NCI-H82 (cell line): ENCODE measurements around the gene NXN.
A peak's percentile ranks its signal among the peaks of the same experiment; 100 is the strongest.
"Not testable (repeated sequence)": the region's sequence is repeated elsewhere in the genome, so short reads cannot be mapped to it uniquely, and the experiment has no call there.

Source experiments
- DNase-seq: peaks from one replicate; lab custom pipeline; 2025; lab: John Stamatoyannopoulos, UW

The NXN gene

GRCh38 chr17:917941-918740 is 61.4 kb downstream of the NXN start:
- DNase-seq: no peak

GRCh38 chr17:917391-917811 is 62.2 kb downstream of the NXN start:
- DNase-seq: no peak

DNA sequence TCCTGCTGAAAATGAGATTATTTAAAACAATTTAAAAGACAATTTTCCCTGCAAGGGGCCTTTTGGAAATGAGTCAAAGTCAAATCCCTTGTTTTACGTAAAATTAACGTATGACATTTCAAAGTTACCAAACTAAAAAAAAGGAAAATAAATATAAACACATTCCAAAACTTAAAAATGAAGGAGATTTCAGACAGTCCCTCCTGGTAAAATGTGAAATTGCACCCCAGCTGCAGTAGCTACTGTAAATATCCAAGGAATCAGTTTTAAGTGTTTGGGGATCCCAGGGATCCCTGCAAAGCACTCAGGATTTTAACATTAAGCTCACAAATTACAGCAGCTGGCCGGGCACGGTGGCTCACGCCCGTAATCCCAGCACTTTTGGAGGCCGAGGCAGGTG is 63.3 kb downstream of the NXN start:
- DNase-seq: no peak

DNA sequence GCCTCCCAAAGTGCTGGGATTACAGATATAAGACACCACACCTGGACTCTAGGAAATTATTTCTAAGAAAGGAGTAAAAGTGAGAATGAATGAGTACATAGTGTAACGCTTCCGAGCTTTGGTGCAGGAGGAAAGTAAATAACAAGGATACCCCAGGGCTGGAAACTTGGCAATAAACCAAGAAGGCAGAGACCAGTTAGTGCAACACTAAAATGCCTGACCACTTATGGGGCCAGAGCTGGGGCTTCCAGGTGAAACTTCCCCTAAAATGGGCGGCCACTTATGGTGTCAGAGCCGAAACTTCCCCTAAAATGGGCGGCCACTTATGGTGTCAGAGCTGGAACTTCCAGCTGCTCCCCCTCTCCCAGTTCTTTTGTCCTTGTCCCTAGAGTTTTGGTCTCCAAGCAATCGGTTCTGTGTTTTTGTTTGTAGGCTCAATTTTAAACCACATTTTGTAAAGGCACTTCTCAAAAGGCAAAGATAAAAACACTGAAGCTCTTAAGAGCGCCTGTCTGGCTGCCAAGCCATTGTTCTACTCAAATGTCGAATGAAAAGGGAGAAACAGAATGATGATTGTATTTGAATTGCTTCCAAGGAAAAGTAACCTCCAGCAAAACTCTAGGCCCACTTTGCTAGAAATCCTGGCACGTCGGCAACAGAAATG is 63.9 kb downstream of the NXN start:
- no peak for DNase-seq

DNA sequence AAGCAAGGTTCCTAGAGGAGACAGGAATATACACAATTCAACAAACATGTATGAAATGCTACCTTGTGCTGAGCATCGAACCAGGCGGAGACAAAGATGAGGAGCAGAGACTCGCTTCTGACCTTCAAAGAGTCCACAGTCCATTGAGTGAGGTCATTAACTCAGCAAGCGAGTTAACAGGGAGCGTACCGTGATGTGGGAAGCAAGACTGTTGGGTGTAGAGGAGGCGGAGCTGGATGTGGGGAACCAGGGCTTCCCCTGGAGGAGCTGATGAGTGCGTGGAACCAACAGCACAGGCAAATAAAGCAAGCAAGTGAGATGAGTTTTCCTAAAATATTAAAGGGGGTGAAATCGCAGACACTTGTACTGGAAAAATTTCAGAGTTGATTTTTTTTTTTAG is 65.0 kb downstream of the NXN start:
- no peak for DNase-seq

DNA sequence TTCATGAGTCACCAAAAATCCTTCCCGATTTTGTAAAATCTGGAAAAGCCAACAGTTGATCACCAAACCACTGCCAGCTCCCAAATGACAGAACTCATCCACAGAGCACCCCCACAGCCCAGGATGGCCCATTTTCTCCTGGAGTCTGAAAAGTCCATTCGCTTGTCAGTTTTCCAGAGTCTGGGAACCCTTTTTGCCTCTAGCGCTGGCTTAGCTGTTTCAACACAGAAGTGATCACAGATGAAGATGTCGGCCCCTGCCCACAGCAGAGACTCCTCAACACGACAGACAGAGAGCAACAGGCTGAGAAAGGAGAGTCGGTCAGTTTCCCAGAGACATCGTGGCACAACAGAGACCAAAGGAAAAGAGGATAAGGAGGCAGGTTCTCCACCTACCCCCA is 66.4 kb downstream of the NXN start:
- DNase-seq: no peak

DNA sequence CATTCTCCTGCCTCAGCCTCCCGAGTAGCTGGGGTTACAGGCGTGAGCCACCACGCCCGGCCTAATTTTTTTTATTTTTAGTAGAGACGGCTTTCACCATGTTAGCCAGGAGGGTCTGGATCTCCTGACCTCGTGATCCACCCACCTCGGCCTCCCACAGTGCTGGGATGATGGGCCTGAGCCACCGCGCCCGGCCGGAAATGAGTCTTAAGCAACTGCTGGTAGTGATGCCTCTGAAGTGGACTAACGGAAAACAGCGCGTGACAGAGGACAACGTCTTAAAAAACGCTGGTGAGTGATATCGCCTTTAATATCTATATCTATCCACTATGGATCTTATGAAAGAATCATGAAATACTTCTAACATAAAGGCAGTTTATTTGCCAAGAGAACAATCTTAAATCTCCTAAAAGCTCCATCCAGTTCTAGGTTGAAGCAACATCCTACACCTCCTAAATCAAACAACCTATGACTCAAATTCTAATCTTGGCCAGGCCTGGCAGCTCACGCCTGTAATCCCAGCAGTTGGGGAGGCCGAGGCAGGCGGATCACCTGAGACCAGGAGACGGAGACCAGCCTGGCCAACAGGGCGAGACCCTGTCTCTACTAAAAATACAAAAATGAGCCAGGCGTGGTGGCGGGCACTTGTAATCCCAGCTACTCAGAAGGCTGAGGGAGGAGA is 69.8 kb downstream of the NXN start:
- DNase-seq: no peak

GRCh38 chr17:907725-908124 is 71.9 kb downstream of the NXN start:
- DNase-seq: no peak

GRCh38 chr17:905708-906107 is 73.9 kb downstream of the NXN start:
- not testable (repeated sequence) for DNase-seq

GRCh38 chr17:903691-904481 is 75.7 kb downstream of the NXN start:
- DNase-seq: no peak

- DNase-seq: no peak
Measured at GRCh38 chr17:902463-902862, 77.1 kb downstream of the NXN start.

GRCh38 chr17:901964-902363 is 77.6 kb downstream of the NXN start:
- no peak for DNase-seq

DNA sequence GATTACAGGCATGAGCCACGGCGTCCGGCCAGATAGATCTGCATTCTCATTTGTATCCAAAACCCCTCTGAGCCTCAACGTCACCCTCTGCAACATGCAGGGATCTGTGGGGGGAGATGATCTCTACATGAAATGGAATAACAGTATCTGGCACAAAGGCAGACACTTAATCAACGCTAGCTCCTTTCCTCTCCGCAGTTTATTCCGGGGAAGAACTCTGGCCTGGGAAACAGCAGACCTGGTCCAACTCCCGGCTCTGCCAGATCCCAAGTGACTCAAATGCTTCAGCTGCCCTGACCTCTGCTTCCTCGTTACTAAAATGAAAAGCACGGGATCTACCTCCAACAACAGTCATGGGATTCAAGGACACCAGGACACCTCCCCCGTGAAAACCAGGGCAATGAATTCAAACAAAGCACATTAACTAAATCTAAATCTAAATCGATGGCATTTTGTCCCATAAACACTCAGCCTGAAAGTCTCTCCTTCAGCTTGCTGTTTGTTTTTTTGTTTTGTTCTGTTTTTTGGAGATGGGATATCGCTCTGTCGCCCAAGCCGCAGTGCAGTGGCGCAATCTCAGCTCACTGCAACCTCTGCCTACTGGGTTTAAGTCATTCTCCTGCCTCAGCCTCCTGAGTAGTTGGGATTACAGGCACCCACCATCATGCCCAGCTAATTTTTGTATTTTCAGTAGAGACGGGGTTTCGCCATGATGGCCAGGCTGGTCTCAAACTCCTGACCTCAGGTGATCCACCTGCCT is 78.2 kb downstream of the NXN start:
- DNase-seq: no peak

DNA sequence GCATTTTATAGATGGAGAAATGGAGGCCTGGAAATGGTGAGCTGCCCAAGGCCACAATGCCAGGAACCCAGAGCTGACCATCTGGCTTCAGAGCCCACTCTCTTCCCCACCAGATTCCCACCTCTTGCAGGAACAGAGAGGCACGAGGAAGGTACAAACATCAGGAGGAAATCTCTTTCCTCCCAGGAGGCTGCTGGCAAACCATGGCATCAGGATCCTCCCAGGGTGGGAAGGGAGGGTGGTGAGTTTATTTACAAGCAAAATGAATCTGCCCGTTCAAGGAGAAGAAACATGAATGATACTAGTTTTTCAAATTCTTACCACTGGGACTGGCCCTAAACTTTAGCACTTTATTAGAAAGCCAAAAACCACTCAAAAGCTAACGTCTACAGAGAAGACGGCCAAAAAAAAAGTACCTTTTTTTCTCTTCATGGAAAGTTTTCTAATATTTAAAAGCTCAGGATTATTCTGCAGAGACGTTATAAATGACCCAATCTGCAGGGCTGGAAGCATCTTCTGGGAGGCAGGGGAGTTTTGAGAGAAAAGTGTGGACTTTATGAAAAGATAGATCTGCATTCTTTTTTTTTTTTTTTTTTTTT is 79.1 kb downstream of the NXN start:
- peak; percentile 24 for DNase-seq

DNA sequence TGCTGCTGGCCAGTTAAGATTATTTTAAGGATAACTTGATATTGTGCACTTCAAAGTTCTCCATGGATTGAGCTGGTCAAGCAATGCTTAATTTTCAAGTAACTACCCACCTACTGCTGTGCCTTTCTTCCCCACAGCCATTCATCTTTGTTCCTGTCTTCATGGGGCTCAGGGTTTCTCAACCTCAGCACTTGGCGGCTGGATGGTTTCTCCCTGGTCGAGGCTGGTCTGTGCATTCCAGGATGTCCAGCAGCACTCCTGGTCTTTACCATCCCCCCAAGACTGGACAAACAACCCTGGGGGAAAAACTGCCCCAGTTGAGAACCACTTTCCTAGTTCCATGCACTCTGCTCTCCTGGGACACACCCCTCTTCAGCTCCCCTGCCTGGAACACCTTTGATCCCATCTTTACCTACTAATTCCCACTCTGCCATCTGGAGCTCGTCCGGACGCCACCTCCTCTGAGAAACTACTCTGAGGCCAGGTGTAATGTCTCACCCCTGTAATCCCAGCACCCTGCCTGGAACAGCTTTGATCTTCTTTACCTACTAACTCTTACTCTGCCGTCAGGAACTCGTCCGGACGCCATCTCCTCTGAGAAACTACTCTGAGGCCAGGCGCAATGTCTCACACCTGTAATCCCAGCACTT is 81.5 kb downstream of the NXN start:
- DNase-seq: peak; percentile 59

- DNase-seq: no peak
Measured at GRCh38 chr17:896953-897661, 82.5 kb downstream of the NXN start.

- DNase-seq: no peak
Measured at GRCh38 chr17:896454-896853, 83.1 kb downstream of the NXN start.

GRCh38 chr17:892958-893357 is 86.6 kb downstream of the NXN start:
- DNase-seq: no peak

GRCh38 chr17:888998-889441 is 90.6 kb downstream of the NXN start:
- DNase-seq: peak; percentile 94
